Stomach (tissue), 9 donors: Measurements from ENCODE around the gene SERPINB11. TPM values are rescaled to one million over a fixed set of nuclear protein-coding genes. Genes with fewer than 3 reads are reported as not detected.

ENCODE experiments used
- DNase-seq, 2 donors: peaks; one replicate each; pipeline versions ENCODE4 v3.0.0 to v3.0.0-alpha.2; 2013 to 2019
- H3K27ac ChIP-seq, 5 donors: fragments of 200-600 bp in 4 of 5; sonication (generic) in 4 of 5; one replicate each; pipeline ENCODE4 v1.5.1; 2013 to 2019; ENCODE audit warnings: mild to moderate bottlenecking in 1 of 5, moderate library complexity in 1 of 5
- H3K27me3 ChIP-seq, 3 donors: fragments of 200-600 bp; sonication (generic); one replicate each; pipeline ENCODE4 v1.5.1; 2017 to 2019; ENCODE audit warnings: mixed run types in 1 of 3
- H3K36me3 ChIP-seq, 4 donors: fragments of 200-600 bp; sonication (generic); 1 replicate in 3 of 4; 2 replicates in 1 of 4; pipeline ENCODE4 v1.5.1; 2016 to 2019
- H3K4me1 ChIP-seq, 4 donors: fragments of 200-600 bp; sonication (generic); one replicate each; pipeline ENCODE4 v1.5.1; 2016 to 2019
- H3K4me3 ChIP-seq, 4 donors: fragments of 200-600 bp; sonication (generic) in 3 of 4; one replicate each; pipeline ENCODE4 v1.5.1; 2016 to 2019; ENCODE audit warnings: mild to moderate bottlenecking in 1 of 4
- H3K9me3 ChIP-seq, 4 donors: fragments of 200-600 bp; sonication (generic); one replicate each; pipeline ENCODE4 v1.5.1; 2016 to 2019
- CTCF ChIP-seq, 7 experiments: fragments of 450-650 bp in 4 of 7; fragments of 200-600 bp in 3 of 7; sonication (generic) in 3 of 7; IDR thresholded peaks; one replicate each; pipeline ENCODE4 v1.5.1; 2016 to 2019; ENCODE audit warnings: antibody characterized with exemption in 7 of 7, control low read depth in 2 of 7, mild to moderate bottlenecking in 1 of 7
- EP300 ChIP-seq: sonication (generic); formaldehyde crosslinking; IDR thresholded peaks from one replicate; pipeline ENCODE4 v1.6.1; 2017; ENCODE audit warnings: antibody characterized with exemption
- POLR2A ChIP-seq, 4 donors: fragments of 450-650 bp; IDR thresholded peaks; one replicate each; pipeline ENCODE4 v1.6.1; 2016; ENCODE audit warnings: antibody characterized with exemption in 4 of 4, control low read depth in 2 of 4, mild to moderate bottlenecking in 1 of 4, moderate library complexity in 1 of 4
- POLR2AphosphoS5 ChIP-seq, 3 donors: sonication (generic); formaldehyde crosslinking; IDR thresholded peaks; one replicate each; pipeline ENCODE4 v1.6.1; 2016; ENCODE audit warnings: antibody characterized with exemption in 3 of 3
- whole genome bisulfite sequencing, 5 donors: extraction: QIAGEN DNeasy Blood & Tissue Kit in 3 of 5; methylation state at CpG; one replicate each; pipeline versions ENCODE4 v1.1.5 to v1.1.7; 2013 to 2018; 5-methylcytosine and 5-hydroxymethylcytosine counted together
- intact Hi-C: fragments of 100-400 bp; cut with DNase I; formaldehyde crosslinking; loops from one replicate; pipeline ENCODE4 v1.15.1; 2023; ENCODE audit warnings: low total_unique reads
- polyA plus RNA-seq, 3 donors: library from polyadenylated mRNA; stranded (reverse); fragments of 200-250 nt; gene quantifications; one replicate each; pipeline ENCODE4 v1.2.3, GENCODE V29; 2013
- total RNA-seq, 5 donors: library from RNA; depleted of rRNA; stranded (reverse); fragments of >200 nt; gene quantifications; one replicate each; pipeline versions ENCODE4 v1.1.0 to v1.2.3, GENCODE V29; 2014 to 2016
- donor health status: healthy with polysubstance abuse.
- donor health status: Bipolar disorder and iron deficiency.
- donor health status: healthy.

SERPINB11 gene
- total and polyA plus RNA-seq, 8 donors = 0.37 to 7.1 (median 2.7) TPM; not detected in 5

GRCh38 chr18:63708650-63709049 is 5.9 kb downstream of the SERPINB11 start:
- TF ChIP-seq EP300 (no peak), CTCF (IDR thresholded peaks at IDR 0.05) (no peak), POLR2AphosphoS5 (IDR thresholded peaks at IDR 0.05) (no peak), POLR2A (IDR thresholded peaks at IDR 0.05) (no peak)
- no peak for DNase-seq
- Histone ChIP-seq H3K4me3 (no peak overlapping the region), H3K27ac (no peak overlapping the region), H3K36me3 (no peaks in the 10 kb centered on the region), H3K9me3 (peaks cover 0 to 12% (median 5%) of the 10 kb centered on the region in 4 donors), H3K4me1 (no peaks in the 10 kb centered on the region), H3K27me3 (no peaks in the 10 kb centered on the region)
- WGBS, 5 donors = 65 to 74% (median 73%) methylated on average over 3 of the region's 3 CpGs
- intact Hi-C loops = no loop called here

DNA sequence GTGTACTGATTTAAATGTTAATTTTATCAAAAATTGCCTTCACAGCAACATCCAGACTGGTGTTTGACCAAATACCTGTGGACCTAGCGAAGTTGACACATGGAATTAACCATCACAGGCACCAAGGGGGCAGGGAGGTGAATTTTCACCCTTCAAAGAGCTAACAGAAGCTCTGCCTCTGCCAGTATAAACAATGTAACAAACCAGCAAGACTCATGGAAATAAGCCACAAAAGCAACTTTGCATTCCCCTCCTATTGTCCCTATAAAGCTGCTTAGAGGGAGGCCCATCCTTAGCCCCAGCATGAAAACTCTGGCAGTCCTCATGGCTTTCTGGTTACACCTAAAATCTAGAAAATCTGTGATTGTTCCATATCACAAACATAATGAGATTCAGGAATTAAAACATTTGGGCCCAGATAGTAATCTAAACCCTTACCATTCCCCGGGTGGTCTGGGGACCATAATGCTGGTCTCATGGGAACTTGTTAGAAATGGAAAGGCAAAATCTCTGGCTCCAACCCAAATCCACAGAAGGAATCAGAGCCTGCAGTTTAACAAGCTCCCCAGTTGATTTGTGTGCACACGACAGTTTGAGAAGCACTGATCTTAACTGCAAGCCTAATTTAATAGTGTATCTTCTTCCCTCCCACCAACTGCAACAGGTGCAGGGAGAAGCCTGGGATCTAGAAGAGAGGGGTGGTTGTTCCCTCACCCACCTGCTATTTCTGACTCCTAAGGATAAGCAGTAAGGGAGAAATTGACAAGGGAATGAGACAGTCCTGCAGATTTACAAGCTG is 23.1 kb downstream of the SERPINB11 start:
- no peak for DNase-seq
- TF ChIP-seq POLR2AphosphoS5 (IDR thresholded peaks at IDR 0.05) (no peak), EP300 (no peak), POLR2A (IDR thresholded peaks at IDR 0.05) (no peak), CTCF (IDR thresholded peaks at IDR 0.05) (no peak)
- Histone ChIP-seq H3K9me3 (no peaks in the 10 kb centered on the region), H3K4me1 (no peaks in the 10 kb centered on the region), H3K36me3 (no peaks in the 10 kb centered on the region), H3K27me3 (no peaks in the 10 kb centered on the region), H3K4me3 (no peak overlapping the region), H3K27ac (no peak overlapping the region)
- 0 to 38% (median 12%) methylated on average over 2 to 3 of the region's 3 CpGs for WGBS, 5 donors
- intact Hi-C loops = no loop called here

DNA sequence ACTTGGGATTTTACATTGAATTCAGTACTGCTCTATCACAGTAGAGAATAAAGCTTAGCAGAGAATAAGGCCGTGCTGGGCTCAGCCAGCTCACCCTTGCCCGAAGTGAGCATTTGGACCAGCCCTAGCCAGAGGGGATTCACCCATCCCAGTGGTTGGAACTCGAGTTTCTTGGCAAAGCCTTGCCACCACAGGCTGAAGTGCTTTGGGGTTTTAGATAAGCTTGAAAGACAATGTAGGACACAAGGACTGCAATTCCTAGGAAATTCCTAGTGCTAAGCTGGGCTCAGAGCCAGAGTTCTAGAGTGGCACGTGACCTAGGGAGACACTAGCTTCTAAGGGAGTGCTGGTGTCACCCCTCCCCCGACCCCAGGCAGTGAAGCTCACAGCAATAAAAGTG is 28.0 kb downstream of the SERPINB11 start:
- TF ChIP-seq CTCF (IDR thresholded peaks at IDR 0.05) (no peak), POLR2AphosphoS5 (IDR thresholded peaks at IDR 0.05) (no peak)
- Histone ChIP-seq H3K27me3 (no peaks in the 10 kb centered on the region), H3K27ac (no peak overlapping the region), H3K36me3 (no peaks in the 10 kb centered on the region), H3K9me3 (no peaks in the 10 kb centered on the region), H3K4me1 (no peaks in the 10 kb centered on the region), H3K4me3 (no peak overlapping the region)
- intact Hi-C loops = no loop called here
- WGBS, 5 donors = 64 to 73% (median 71%) methylated on average over 5 of the region's 5 CpGs
- DNase-seq = no peak

- no peaks in the 10 kb centered on the region for H3K9me3 ChIP-seq
- no peak overlapping the region for H3K4me3 ChIP-seq
- no peak for DNase-seq
- H3K4me1 ChIP-seq = no peaks in the 10 kb centered on the region
- H3K36me3 ChIP-seq = no peaks in the 10 kb centered on the region
- H3K27ac ChIP-seq = no peak overlapping the region
- H3K27me3 ChIP-seq = no peaks in the 10 kb centered on the region
- WGBS, 5 donors = 75 to 93% (median 81%) methylated on average over 3 of the region's 3 CpGs
- intact Hi-C loops = no loop called here
- TF ChIP-seq POLR2AphosphoS5 (IDR thresholded peaks at IDR 0.05) = no peak
- TF ChIP-seq CTCF (IDR thresholded peaks at IDR 0.05) = no peak
- TF ChIP-seq EP300 = no peak
- TF ChIP-seq POLR2A (IDR thresholded peaks at IDR 0.05) = no peak
Observed at GRCh38 chr18:63731215-63731614, 28.5 kb downstream of the SERPINB11 start.
